ENCODE results near the gene SLF2. TPM values are rescaled to one million over a fixed set of nuclear protein-coding genes. Genes with fewer than 3 reads are reported as not detected.

Gene SLF2
- total RNA-seq, 1 experiment from 2014 or later, result 23.1 TPM

DNA sequence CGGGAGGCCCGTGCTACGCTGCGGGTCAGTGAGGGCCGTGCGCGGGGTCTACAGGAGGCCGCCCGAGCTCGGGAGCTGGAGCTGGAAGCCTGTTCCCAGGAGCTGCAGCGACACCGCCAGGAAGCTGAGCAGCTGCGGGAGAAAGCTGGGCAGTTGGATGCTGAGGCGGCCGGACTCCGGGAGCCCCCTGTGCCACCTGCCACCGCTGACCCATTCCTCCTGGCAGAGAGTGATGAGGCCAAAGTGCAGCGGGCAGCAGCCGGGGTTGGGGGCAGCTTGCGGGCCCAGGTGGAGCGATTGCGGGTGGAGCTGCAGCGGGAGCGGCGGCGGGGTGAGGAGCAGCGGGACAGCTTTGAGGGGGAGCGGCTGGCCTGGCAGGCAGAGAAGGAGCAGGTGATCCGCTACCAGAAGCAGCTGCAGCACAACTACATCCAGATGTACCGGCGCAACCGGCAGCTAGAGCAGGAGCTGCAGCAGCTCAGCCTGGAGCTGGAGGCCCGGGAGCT is 93.9 kb downstream of the SLF2 start:
- Histone ChIP-seq H2AFZ (ENCODE audit: low read length) (no peak overlapping the region), H2BK15ac (ENCODE audit: low read depth, low read length) (no peak overlapping the region), H3K27ac (ENCODE audit: insufficient read length, low read depth, low read length) (no peak overlapping the region), H3K56ac (ENCODE audit: insufficient read length, low read depth, low read length) (no peak overlapping the region), H3T11ph (ENCODE audit: low read length) (no peak overlapping the region), H4K5ac (ENCODE audit: insufficient read length, low read depth, low read length) (no peak overlapping the region), H3K79me2 (ENCODE audit: insufficient read depth, low read length) (no peaks in the 10 kb centered on the region), H3K4ac (ENCODE audit: low read depth, low read length) (no peak overlapping the region), H3K4me2 (ENCODE audit: insufficient read depth, insufficient read length, low read length) (no peak overlapping the region), H3K79me1 (ENCODE audit: insufficient read depth, low read depth, low read length, poor library complexity, severe bottlenecking) (no peaks in the 10 kb centered on the region), H4K20me1 (ENCODE audit: control insufficient read depth, insufficient read depth, insufficient read length) (no peaks in the 10 kb centered on the region), H3K14ac (ENCODE audit: insufficient read depth, low read length) (no peak overlapping the region), H3K23me2 (ENCODE audit: insufficient read length, low read depth, low read length, poor library complexity, severe bottlenecking) (no peaks in the 10 kb centered on the region), H3K4me1 (ENCODE audit: insufficient read depth, low read length) (no peaks in the 10 kb centered on the region), H2BK5ac (ENCODE audit: insufficient read length, low read length) (no peak overlapping the region), H2BK20ac (ENCODE audit: low read depth, low read length, poor library complexity, severe bottlenecking) (no peak overlapping the region), H3K18ac (ENCODE audit: insufficient read length, low read depth, low read length) (no peak overlapping the region), H3K9me3 (ENCODE audit: control insufficient read depth, low read depth, low read length) (no peaks in the 10 kb centered on the region), H3K27me3 (ENCODE audit: insufficient read depth, low read length) (no peaks in the 10 kb centered on the region), H3K23ac (ENCODE audit: insufficient read length, low read depth, low read length) (no peak overlapping the region), H3K9ac (ENCODE audit: extremely low read depth, insufficient read length, low read length) (no peak overlapping the region), H2AK5ac (ENCODE audit: insufficient read length, low read length) (no peak overlapping the region), H4K8ac (replicated peaks; ENCODE audit: insufficient read length, low read depth, low read length) (no peak overlapping the region), H2BK12ac (ENCODE audit: insufficient read length, low read depth, low read length) (no peak overlapping the region), H2BK120ac (ENCODE audit: low read depth, low read length, poor library complexity, severe bottlenecking) (no peak overlapping the region), H4K91ac (ENCODE audit: insufficient read length, low read depth, low read length) (no peak overlapping the region)
- TF ChIP-seq CTCF (conservative IDR thresholded peaks at IDR 0.05), result no peak
- Mint-ChIP-seq H3K4me3 (no peak overlapping the region), H3K27me3 (ENCODE audit: low read depth) (no peaks in the 10 kb centered on the region; the same call in 1 of the 2 replicates), H3K9me3 (no peaks in the 10 kb centered on the region), H3K27ac (no peak overlapping the region), H3K4me1 (peaks cover 5 to 20% of the 10 kb centered on the region in 2 experiments), H3K36me3 (ENCODE audit: insufficient read depth in 1 of 3, low read depth in 3 of 3) (peaks cover 17 to 41% (median 39%) of the 10 kb centered on the region in 3 experiments; a peak in 5 of 7 replicates)
- WGBS (ENCODE audit: extremely low coverage, insufficient read length, low lambda C conversion rate), result no CpG with 5 or more reads among the region's 33 CpGs
- no peak for DNase-seq

Data from H9 (cell line).